ENCODE measurements around the gene BMAL1. TPM values are rescaled to one million over a fixed set of nuclear protein-coding genes. Genes with fewer than 3 reads are reported as not detected.

Gene BMAL1
- total RNA-seq, 4 donors from 2014 or later, result 41.2 to 97.5 (median 50.7) TPM

DNA sequence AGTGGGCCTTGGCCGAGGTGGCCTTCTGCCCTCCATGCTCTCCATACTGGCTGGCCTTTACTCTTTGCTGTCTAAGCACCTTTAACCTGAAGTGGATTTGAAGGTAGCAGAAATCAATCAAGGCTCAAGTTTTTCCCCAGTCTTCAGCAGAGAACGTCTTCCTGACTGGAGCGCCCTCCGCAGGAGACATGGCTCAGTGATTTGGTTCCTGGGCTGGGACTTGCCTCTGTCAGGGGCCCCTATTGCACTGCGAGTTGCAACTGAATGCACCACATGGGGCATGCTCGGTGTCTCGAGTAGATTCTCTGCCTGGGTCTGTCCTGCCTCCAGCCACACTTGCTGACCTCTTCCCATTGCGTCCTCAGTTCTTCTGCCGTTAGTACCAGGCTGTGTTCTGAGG is 79.6 kb downstream of the BMAL1 start:
- Histone ChIP-seq H3K36me3 (peaks cover 18 to 19% of the 10 kb centered on the region in 2 donors), H3K27me3 (no peaks in the 10 kb centered on the region), H3K4me3 (replicated peaks in 1 of 3) (no peak overlapping the region), H3K9me3 (no peaks in the 10 kb centered on the region), H3K4me1 (peaks cover 17 to 38% of the 10 kb centered on the region in 2 donors), H3K27ac (no peak overlapping the region)
- TF ChIP-seq, protein P1, sequence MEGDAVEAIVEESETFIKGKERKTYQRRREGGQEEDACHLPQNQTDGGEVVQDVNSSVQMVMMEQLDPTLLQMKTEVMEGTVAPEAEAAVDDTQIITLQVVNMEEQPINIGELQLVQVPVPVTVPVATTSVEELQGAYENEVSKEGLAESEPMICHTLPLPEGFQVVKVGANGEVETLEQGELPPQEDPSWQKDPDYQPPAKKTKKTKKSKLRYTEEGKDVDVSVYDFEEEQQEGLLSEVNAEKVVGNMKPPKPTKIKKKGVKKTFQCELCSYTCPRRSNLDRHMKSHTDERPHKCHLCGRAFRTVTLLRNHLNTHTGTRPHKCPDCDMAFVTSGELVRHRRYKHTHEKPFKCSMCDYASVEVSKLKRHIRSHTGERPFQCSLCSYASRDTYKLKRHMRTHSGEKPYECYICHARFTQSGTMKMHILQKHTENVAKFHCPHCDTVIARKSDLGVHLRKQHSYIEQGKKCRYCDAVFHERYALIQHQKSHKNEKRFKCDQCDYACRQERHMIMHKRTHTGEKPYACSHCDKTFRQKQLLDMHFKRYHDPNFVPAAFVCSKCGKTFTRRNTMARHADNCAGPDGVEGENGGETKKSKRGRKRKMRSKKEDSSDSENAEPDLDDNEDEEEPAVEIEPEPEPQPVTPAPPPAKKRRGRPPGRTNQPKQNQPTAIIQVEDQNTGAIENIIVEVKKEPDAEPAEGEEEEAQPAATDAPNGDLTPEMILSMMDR (IDR thresholded peaks at IDR 0.05), result no peak
- TF ChIP-seq POLR2A (IDR thresholded peaks at IDR 0.05), result no peak
- intact Hi-C loops (cut with DNase I), result no loop called here
- WGBS, 2 donors, result 84 to 88% methylated on average over 9 of the region's 9 CpGs
- DNase-seq, result no peak

DNA sequence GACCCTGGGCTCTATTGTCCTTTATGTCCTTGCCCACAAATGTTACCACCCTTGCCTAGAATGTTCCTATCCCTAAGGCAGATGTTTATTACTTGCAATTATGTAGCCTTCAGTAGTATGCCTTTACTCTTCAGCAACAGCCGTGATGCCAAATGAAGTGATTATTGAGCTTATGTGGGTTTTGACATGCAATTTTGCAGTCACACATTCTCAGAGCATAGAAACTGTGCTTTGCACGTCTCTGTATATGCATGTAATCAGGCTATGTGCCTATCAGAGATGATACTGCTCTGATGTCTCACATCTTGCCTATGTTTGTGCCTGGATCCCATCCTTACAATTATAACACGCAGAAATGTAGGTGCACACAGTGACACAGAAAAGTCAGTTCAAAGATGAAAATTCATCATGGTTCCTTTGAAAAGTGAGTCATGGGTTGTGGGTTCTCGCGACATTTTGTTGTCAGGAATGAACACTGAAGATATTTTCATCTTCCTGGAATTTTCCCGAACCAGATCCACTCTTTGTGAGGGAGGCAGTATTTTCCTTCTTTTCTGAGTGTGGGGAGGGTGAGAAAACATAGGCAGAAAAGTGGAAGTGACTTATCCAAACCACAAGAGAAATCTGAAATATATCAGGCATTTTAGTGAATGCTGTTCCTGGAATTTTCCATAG is 81.1 kb downstream of the BMAL1 start:
- no peak for TF ChIP-seq POLR2A (IDR thresholded peaks at IDR 0.05)
- TF ChIP-seq, protein P1 (IDR thresholded peaks at IDR 0.05), result no peak
- intact Hi-C loops (cut with DNase I), result no loop called here
- Histone ChIP-seq H3K27ac (no peak overlapping the region), H3K4me3 (replicated peaks in 1 of 3) (no peak overlapping the region), H3K4me1 (peaks cover 9 to 24% of the 10 kb centered on the region in 2 donors), H3K9me3 (no peaks in the 10 kb centered on the region), H3K27me3 (no peaks in the 10 kb centered on the region), H3K36me3 (peaks cover 18 to 22% of the 10 kb centered on the region in 2 donors)
- WGBS, 2 donors, result 94 to 95% methylated on average over 6 of the region's 6 CpGs
- no peak for DNase-seq

DNA sequence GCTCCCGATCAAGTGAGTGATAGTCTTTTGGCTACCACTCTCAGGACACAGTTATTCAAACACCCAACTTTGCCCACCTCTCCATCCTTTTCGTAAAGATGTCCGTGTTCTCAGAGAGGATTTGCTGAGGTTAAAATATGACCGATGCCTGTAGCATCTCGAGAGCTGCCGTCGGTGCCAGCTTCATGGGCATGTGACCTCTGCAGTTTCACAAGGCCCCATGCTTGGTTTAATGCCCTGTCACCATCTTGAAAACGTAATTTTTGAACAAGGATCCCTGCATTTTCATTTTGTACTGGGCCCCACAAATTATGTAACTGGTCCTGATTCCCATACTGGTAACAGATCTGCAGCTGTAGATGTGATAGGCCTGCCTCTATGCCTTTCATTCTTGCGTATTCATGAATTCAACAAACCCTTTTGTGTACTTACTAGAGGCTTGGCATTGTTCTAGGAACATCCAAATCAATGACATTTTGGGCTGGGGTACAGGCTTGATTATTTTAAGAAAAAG is 85.1 kb downstream of the BMAL1 start:
- H3K27me3 ChIP-seq, result no peaks in the 10 kb centered on the region
- 97% methylated on average over 9 of the region's 9 CpGs for WGBS, 2 donors
- intact Hi-C loops (cut with DNase I), result no loop called here
- DNase-seq, result no peak
- no peaks in the 10 kb centered on the region for H3K9me3 ChIP-seq
- peaks cover 8 to 19% of the 10 kb centered on the region in 2 donors for H3K4me1 ChIP-seq
- H3K4me3 ChIP-seq (replicated peaks in 1 of 3), result no peak overlapping the region
- H3K36me3 ChIP-seq, result peaks cover 20 to 43% of the 10 kb centered on the region in 2 donors
- no peak overlapping the region for H3K27ac ChIP-seq
- TF ChIP-seq, protein P1 (IDR thresholded peaks at IDR 0.05), result no peak
- TF ChIP-seq POLR2A (IDR thresholded peaks at IDR 0.05), result no peak

DNA sequence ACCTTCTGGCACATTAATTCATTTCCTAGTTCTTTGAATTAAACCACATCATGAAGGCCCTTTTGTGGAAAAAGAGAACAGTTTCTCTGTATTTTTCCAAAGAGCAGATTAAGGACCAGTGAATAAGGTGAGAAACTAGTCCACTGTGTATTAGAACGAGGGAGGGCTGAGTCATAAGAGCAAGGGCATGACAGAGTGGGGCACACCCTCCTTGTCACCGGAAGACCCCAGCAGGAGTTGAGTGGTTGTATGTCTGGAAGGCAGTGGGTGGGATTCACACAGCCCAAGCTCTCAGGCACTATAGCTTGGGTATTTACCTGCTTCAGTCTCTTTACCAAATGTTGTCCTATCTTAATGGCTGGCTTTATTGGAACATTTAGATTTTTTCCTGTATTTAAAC is 86.8 kb downstream of the BMAL1 start:
- H3K9me3 ChIP-seq, result no peaks in the 10 kb centered on the region
- intact Hi-C loops (cut with DNase I), result no loop called here
- TF ChIP-seq, protein P1 (IDR thresholded peaks at IDR 0.05), result no peak
- TF ChIP-seq POLR2A (IDR thresholded peaks at IDR 0.05), result no peak
- no peak overlapping the region for H3K4me3 ChIP-seq (replicated peaks in 1 of 3)
- peaks cover 8 to 19% of the 10 kb centered on the region in 2 donors for H3K4me1 ChIP-seq
- H3K27ac ChIP-seq, result no peak overlapping the region
- DNase-seq, result no peak
- peaks cover 18 to 42% of the 10 kb centered on the region in 2 donors for H3K36me3 ChIP-seq
- H3K27me3 ChIP-seq, result no peaks in the 10 kb centered on the region
- 63 to 74% methylated on average over 2 of the region's 2 CpGs for WGBS, 2 donors

DNA sequence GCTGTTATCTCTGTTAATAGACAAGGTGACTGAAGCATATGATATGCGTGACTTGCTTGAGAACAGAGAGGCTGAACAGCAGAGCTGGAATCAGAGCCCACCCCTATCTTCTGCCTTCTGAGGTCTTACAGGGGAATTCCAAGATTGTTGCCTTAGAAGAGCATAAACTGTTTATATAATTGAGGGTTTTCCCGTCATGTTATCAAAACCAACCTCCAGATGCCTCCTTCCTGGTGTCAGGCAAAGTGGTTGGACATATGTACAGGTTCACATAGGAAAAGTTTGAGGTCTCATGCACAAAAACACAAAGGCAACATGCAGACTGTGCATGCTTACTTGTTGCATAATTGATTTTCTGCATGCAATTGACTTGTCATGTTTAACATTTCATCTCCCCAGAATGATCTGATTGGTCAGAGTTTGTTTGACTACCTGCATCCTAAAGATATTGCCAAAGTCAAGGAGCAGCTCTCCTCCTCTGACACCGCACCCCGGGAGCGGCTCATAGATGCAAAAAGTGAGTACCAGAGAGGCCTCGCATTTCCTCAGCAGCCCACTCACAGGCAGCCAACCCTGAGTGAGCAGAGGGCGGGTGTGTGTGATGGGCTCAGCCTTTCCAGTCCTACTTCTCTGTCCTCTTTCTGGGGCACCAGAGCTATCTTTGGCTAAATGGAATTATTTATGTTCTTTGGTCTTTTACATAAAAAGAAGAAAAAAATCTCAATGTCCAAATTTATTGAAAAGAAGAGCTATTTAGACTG is 88.9 kb downstream of the BMAL1 start:
- Histone ChIP-seq H3K4me3 (replicated peaks in 1 of 3) (no peak overlapping the region), H3K4me1 (peaks cover 1 to 9% of the 10 kb centered on the region in 2 donors), H3K36me3 (peaks cover 27 to 53% of the 10 kb centered on the region in 2 donors), H3K9me3 (no peaks in the 10 kb centered on the region), H3K27ac (no peak overlapping the region), H3K27me3 (no peaks in the 10 kb centered on the region)
- intact Hi-C loops (cut with DNase I), result no loop called here
- DNase-seq, result no peak
- TF ChIP-seq POLR2A (IDR thresholded peaks at IDR 0.05), result no peak
- TF ChIP-seq, protein P1 (IDR thresholded peaks at IDR 0.05), result no peak
- 93 to 95% methylated on average over 7 of the region's 7 CpGs for WGBS, 2 donors

All from thyroid gland (tissue), 4 donors.